CD14-positive monocyte (primary cell): ENCODE results near the gene DIRAS1. TPM values are rescaled to one million over a fixed set of nuclear protein-coding genes. Genes with fewer than 3 reads are reported as not detected.

ENCODE experiments used
- DNase-seq, 3 donors: peaks; one replicate each; pipeline ENCODE4 v3.0.0-alpha.2; 2011 to 2022
- H2AFZ ChIP-seq: 2 replicates; pipeline ENCODE4 v1.6.0; 2012; ENCODE audit warnings: mild to moderate bottlenecking, low read depth, low read length, inconsistent platforms; ENCODE audit not compliant: insufficient read depth, poor library complexity, severe bottlenecking
- H3K27ac ChIP-seq, 2 donors: 1 replicate in 1 of 2; 2 replicates in 1 of 2; pipeline ENCODE4 v1.5.1; 2012 to 2013; ENCODE audit warnings: low read length in 2 of 2, control low read depth in 1 of 2, inconsistent platforms in 1 of 2, low read depth in 1 of 2, mild to moderate bottlenecking in 1 of 2
- H3K27me3 ChIP-seq, 2 donors: one replicate each; pipeline versions ENCODE4 v1.6.0 to v1.6.1; 2011 to 2013; ENCODE audit warnings: low read length in 2 of 2; ENCODE audit not compliant: control insufficient read depth in 2 of 2, insufficient read depth in 2 of 2
- H3K36me3 ChIP-seq, 2 donors: replicated peaks in 1 of 2; 1 replicate in 1 of 2; 2 replicates in 1 of 2; pipeline versions ENCODE4 v1.5.1 to v1.6.1; 2012 to 2013; ENCODE audit warnings: low read length in 2 of 2, control low read depth in 1 of 2, inconsistent platforms in 1 of 2, mild to moderate bottlenecking in 1 of 2; ENCODE audit not compliant: insufficient read depth in 2 of 2, control insufficient read depth in 1 of 2
- H3K4me1 ChIP-seq, 2 donors: 1 replicate in 1 of 2; 2 replicates in 1 of 2; pipeline versions ENCODE4 v1.5.1 to v1.6.1; 2012 to 2013; ENCODE audit warnings: low read length in 2 of 2, control low read depth in 1 of 2, inconsistent platforms in 1 of 2, mild to moderate bottlenecking in 1 of 2, moderate library complexity in 1 of 2; ENCODE audit not compliant: insufficient read depth in 2 of 2, control insufficient read depth in 1 of 2
- H3K4me2 ChIP-seq: replicated peaks from 2 replicates; pipeline ENCODE3; 2012; ENCODE audit warnings: low read length, moderate library complexity, mild to moderate bottlenecking; ENCODE audit not compliant: poor library complexity, severe bottlenecking; ENCODE audit errors: extremely low read depth
- H3K4me3 ChIP-seq, 3 experiments: fragments of 200-600 bp in 1 of 3; sonication (generic) in 1 of 3; replicated peaks in 1 of 3; 1 replicate in 2 of 3; 2 replicates in 1 of 3; pipeline ENCODE4 v1.5.1; 2011 to 2013; ENCODE audit warnings: low read length in 3 of 3, mild to moderate bottlenecking in 3 of 3, control low read depth in 2 of 3, low read depth in 2 of 3, inconsistent platforms in 1 of 3, moderate library complexity in 1 of 3
- H3K79me2 ChIP-seq: 2 replicates; pipeline ENCODE4 v1.6.0; 2012; ENCODE audit warnings: mild to moderate bottlenecking, control low read depth, inconsistent platforms, low read length, moderate library complexity; ENCODE audit not compliant: insufficient read depth
- H3K9ac ChIP-seq: 2 replicates; pipeline ENCODE4 v1.6.0; 2017; ENCODE audit warnings: low read length, mild to moderate bottlenecking; ENCODE audit not compliant: insufficient read depth, poor library complexity, severe bottlenecking
- H3K9me3 ChIP-seq, 2 donors: replicated peaks in 1 of 2; 1 replicate in 1 of 2; 2 replicates in 1 of 2; pipeline versions ENCODE4 v1.5.1 to v1.6.1; 2012 to 2013; ENCODE audit warnings: low read length in 2 of 2, control low read depth in 1 of 2; ENCODE audit not compliant: control insufficient read depth in 1 of 2, insufficient read depth in 1 of 2
- H4K20me1 ChIP-seq: 2 replicates; pipeline ENCODE4 v1.6.0; 2012; ENCODE audit warnings: mild to moderate bottlenecking, low read length, control low read depth, moderate library complexity; ENCODE audit not compliant: insufficient read depth
- H3K27ac Mint-ChIP-seq, 7 donors: one replicate each; pipeline ENCODE4 v1.8.0; 2020; ENCODE audit warnings: mild to moderate bottlenecking in 7 of 7, mixed read lengths in 7 of 7, moderate library complexity in 6 of 7, inconsistent platforms in 2 of 7
- H3K27me3 Mint-ChIP-seq, 3 donors: one replicate each; pipeline ENCODE4 v1.8.0; 2021 to 2022; ENCODE audit warnings: low read depth in 3 of 3, mild to moderate bottlenecking in 3 of 3, mixed read lengths in 3 of 3, moderate library complexity in 3 of 3, inconsistent platforms in 1 of 3
- H3K36me3 Mint-ChIP-seq, 2 donors: one replicate each; pipeline ENCODE4 v1.8.0; 2020; ENCODE audit warnings: mixed read lengths in 2 of 2, inconsistent platforms in 1 of 2, mild to moderate bottlenecking in 1 of 2
- H3K4me1 Mint-ChIP-seq: one replicate; pipeline ENCODE4 v1.8.0; 2020; ENCODE audit warnings: mild to moderate bottlenecking, mixed read lengths
- H3K4me3 Mint-ChIP-seq, 2 donors: one replicate each; pipeline ENCODE4 v1.8.0; 2020; ENCODE audit warnings: mild to moderate bottlenecking in 2 of 2, mixed read lengths in 2 of 2, moderate library complexity in 1 of 2
- H3K9me3 Mint-ChIP-seq, 7 donors: one replicate each; pipeline ENCODE4 v1.8.0; 2020 to 2022; ENCODE audit warnings: mixed read lengths in 7 of 7, mild to moderate bottlenecking in 6 of 7, moderate library complexity in 6 of 7, inconsistent platforms in 2 of 7
- CTCF ChIP-seq: fragments of 200-600 bp; IDR thresholded peaks from one replicate; pipeline ENCODE4 v1.8.0; 2022; ENCODE audit warnings: antibody characterized with exemption, mild to moderate bottlenecking
- WGBS: methylation state at CpG from one replicate; pipeline ENCODE4 v1.1.5; 2013; ENCODE audit warnings: missing lambda C conversion rate; ENCODE audit not compliant: insufficient coverage; 5-methylcytosine and 5-hydroxymethylcytosine counted together
- intact Hi-C, 2 donors: fragments of 100-400 bp; cut with micrococcal nuclease; formaldehyde crosslinking; loops; one replicate each; pipeline versions ENCODE4 v1.15.0 to v1.15.1; 2023
- polyA plus RNA-seq, 3 donors: library from polyadenylated mRNA; depleted of rRNA in 1 of 3; unstranded in 2 of 3; stranded (reverse) in 1 of 3; fragments of 300-500 nt in 2 of 3; fragments of >200 nt in 1 of 3; fragmentation: Illumina TruSeq in 2 of 3; gene quantifications; 1 replicate in 2 of 3; 2 replicates in 1 of 3; pipeline ENCODE4 v1.2.3, GENCODE V29; 2012 to 2021

Gene DIRAS1
- polyA plus RNA-seq, 3 donors, result 0.04 TPM; not detected in 2

GRCh38 chr19:2756921-2757881 is 36.0 kb upstream of the DIRAS1 start:
- Mint-ChIP-seq H3K9me3 (peaks cover 0 to 4% (median 0%) of the 10 kb centered on the region in 7 donors), H3K36me3 (peaks cover 53 to 87% of the 10 kb centered on the region in 2 donors), H3K4me3 (no peak overlapping the region), H3K27ac (peak overlapping the region in 1 of 7 donors; percentile 5), H3K4me1 (no peaks in the 10 kb centered on the region), H3K27me3 (peaks cover 0 to 2% (median 0%) of the 10 kb centered on the region in 3 donors)
- no peak overlapping the region for H3K4me3 ChIP-seq
- no peaks in the 10 kb centered on the region for H3K9me3 ChIP-seq
- intact Hi-C loops, result no loop called here
- no peak overlapping the region for H3K27ac ChIP-seq
- no peak overlapping the region for H3K9ac ChIP-seq
- H3K36me3 ChIP-seq, result peaks cover 63 to 83% of the 10 kb centered on the region in 2 donors
- DNase-seq, result no peak
- H3K79me2 ChIP-seq, result no peaks in the 10 kb centered on the region
- H3K4me1 ChIP-seq, result no peaks in the 10 kb centered on the region
- TF ChIP-seq CTCF, result no peak
- no peaks in the 10 kb centered on the region for H4K20me1 ChIP-seq
- H2AFZ ChIP-seq, result no peak overlapping the region
- 97% methylated on average over 45 of the region's 48 CpGs for WGBS
- H3K4me2 ChIP-seq, result no peak overlapping the region
- H3K27me3 ChIP-seq, result no peaks in the 10 kb centered on the region

- H3K9me3 Mint-ChIP-seq, result peaks cover 0 to 2% (median 0%) of the 10 kb centered on the region in 7 donors
- no peaks in the 10 kb centered on the region for H3K79me2 ChIP-seq
- H3K9me3 ChIP-seq, result no peaks in the 10 kb centered on the region
- H3K4me1 Mint-ChIP-seq, result no peaks in the 10 kb centered on the region
- peak overlapping the region in 2 of 7 donors; percentile 16 to 36 for H3K27ac Mint-ChIP-seq
- 89% methylated on average over 6 of the region's 8 CpGs for WGBS
- peaks cover 56 to 76% of the 10 kb centered on the region in 2 donors for H3K36me3 ChIP-seq
- no peaks in the 10 kb centered on the region for H4K20me1 ChIP-seq
- no peak overlapping the region for H3K4me3 ChIP-seq
- intact Hi-C loops, result no loop called here
- no peak for TF ChIP-seq CTCF
- no peak overlapping the region for H3K27ac ChIP-seq
- H3K4me2 ChIP-seq, result no peak overlapping the region
- peaks cover 48 to 82% of the 10 kb centered on the region in 2 donors for H3K36me3 Mint-ChIP-seq
- peaks cover 0 to 2% (median 0%) of the 10 kb centered on the region in 3 donors for H3K27me3 Mint-ChIP-seq
- DNase-seq, result no peak
- no peak overlapping the region for H2AFZ ChIP-seq
- H3K27me3 ChIP-seq, result no peaks in the 10 kb centered on the region
- H3K4me3 Mint-ChIP-seq, result no peak overlapping the region
- no peak overlapping the region for H3K9ac ChIP-seq
- no peaks in the 10 kb centered on the region for H3K4me1 ChIP-seq
Observed at GRCh38 chr19:2756477-2756876, 35.3 kb upstream of the DIRAS1 start.
